ENCODE data around the gene ZNFX1.
"Not testable (repeated sequence)": the region's sequence is repeated elsewhere in the genome, so short reads cannot be mapped to it uniquely, and the experiment has no call there.

The ZNFX1 gene

GRCh38 chr20:49306903-49307620, 29.2 kb upstream of the ZNFX1 start:
- peaks cover 16% of the 10 kb centered on the region for H3K9me3 Mint-ChIP-seq
- peaks cover 41% of the 10 kb centered on the region for H3K4me1 Mint-ChIP-seq (ENCODE audit: low read depth)

GRCh38 chr20:49303065-49303552, 25.3 kb upstream of the ZNFX1 start:
- H3K27me3 Mint-ChIP-seq: no peaks in the 10 kb centered on the region
- H3K9me3 Mint-ChIP-seq: no peaks in the 10 kb centered on the region
- H3K4me3 Mint-ChIP-seq: no peak overlapping the region
- H3K36me3 Mint-ChIP-seq (ENCODE audit: low read depth): no peaks in the 10 kb centered on the region
- H3K27ac Mint-ChIP-seq: no peak overlapping the region
- peaks cover 11% of the 10 kb centered on the region for H3K4me1 Mint-ChIP-seq (ENCODE audit: low read depth)

More at GRCh38 chr20:49306903-49307620, 29.2 kb upstream of the ZNFX1 start:
- no peak overlapping the region for H3K27ac Mint-ChIP-seq
- no peaks in the 10 kb centered on the region for H3K27me3 Mint-ChIP-seq
- no peaks in the 10 kb centered on the region for H3K36me3 Mint-ChIP-seq (ENCODE audit: low read depth)
- H3K4me3 Mint-ChIP-seq: no peak overlapping the region

- no peak overlapping the region for H3K4me3 Mint-ChIP-seq
- H3K27ac Mint-ChIP-seq: no peak overlapping the region
- H3K4me1 Mint-ChIP-seq (ENCODE audit: low read depth): peaks cover 7% of the 10 kb centered on the region
- peaks cover 29% of the 10 kb centered on the region for H3K36me3 Mint-ChIP-seq (ENCODE audit: low read depth)
- H3K27me3 Mint-ChIP-seq: no peaks in the 10 kb centered on the region
- H3K9me3 Mint-ChIP-seq: no peaks in the 10 kb centered on the region
Measured at GRCh38 chr20:49297605-49298530, 20.0 kb upstream of the ZNFX1 start.

GRCh38 chr20:49294002-49294654, 16.3 kb upstream of the ZNFX1 start:
- not testable (repeated sequence) for H3K27me3 Mint-ChIP-seq; H3K27ac Mint-ChIP-seq; H3K4me3 Mint-ChIP-seq; H3K4me1 Mint-ChIP-seq (ENCODE audit: low read depth); H3K9me3 Mint-ChIP-seq
- peaks cover 60% of the 10 kb centered on the region for H3K36me3 Mint-ChIP-seq (ENCODE audit: low read depth)

- Mint-ChIP-seq H3K9me3 (no peaks in the 10 kb centered on the region), H3K27ac (no peak overlapping the region), H3K27me3 (no peaks in the 10 kb centered on the region), H3K4me1 (ENCODE audit: low read depth) (peaks cover 13% of the 10 kb centered on the region), H3K36me3 (ENCODE audit: low read depth) (peaks cover 70% of the 10 kb centered on the region), H3K4me3 (no peak overlapping the region)
Measured at GRCh38 chr20:49293122-49293521, 15.3 kb upstream of the ZNFX1 start.

GRCh38 chr20:49292010-49292409, 14.2 kb upstream of the ZNFX1 start:
- Mint-ChIP-seq H3K4me3 (no peak overlapping the region), H3K36me3 (ENCODE audit: low read depth) (peaks cover 81% of the 10 kb centered on the region), H3K9me3 (no peaks in the 10 kb centered on the region), H3K27ac (no peak overlapping the region), H3K4me1 (ENCODE audit: low read depth) (peaks cover 18% of the 10 kb centered on the region), H3K27me3 (no peaks in the 10 kb centered on the region)

- Mint-ChIP-seq H3K4me1 (ENCODE audit: low read depth) (peaks cover 26% of the 10 kb centered on the region), H3K27me3 (no peaks in the 10 kb centered on the region), H3K36me3 (ENCODE audit: low read depth) (peaks cover 82% of the 10 kb centered on the region), H3K27ac (peak overlapping the region; percentile 81), H3K4me3 (no peak overlapping the region), H3K9me3 (no peaks in the 10 kb centered on the region)
Measured at GRCh38 chr20:49291200-49291599, 13.3 kb upstream of the ZNFX1 start.

GRCh38 chr20:49290608-49291191, 12.8 kb upstream of the ZNFX1 start:
- H3K4me3 Mint-ChIP-seq: no peak overlapping the region
- H3K4me1 Mint-ChIP-seq (ENCODE audit: low read depth): peaks cover 31% of the 10 kb centered on the region
- peak overlapping the region; percentile 81 for H3K27ac Mint-ChIP-seq
- H3K36me3 Mint-ChIP-seq (ENCODE audit: low read depth): peaks cover 84% of the 10 kb centered on the region
- no peaks in the 10 kb centered on the region for H3K9me3 Mint-ChIP-seq
- no peaks in the 10 kb centered on the region for H3K27me3 Mint-ChIP-seq

GRCh38 chr20:49288784-49289696, 11.2 kb upstream of the ZNFX1 start:
- Mint-ChIP-seq H3K27me3 (no peaks in the 10 kb centered on the region), H3K9me3 (no peaks in the 10 kb centered on the region), H3K4me3 (no peak overlapping the region), H3K4me1 (ENCODE audit: low read depth) (peaks cover 46% of the 10 kb centered on the region), H3K36me3 (ENCODE audit: low read depth) (peaks cover 89% of the 10 kb centered on the region), H3K27ac (peak overlapping the region; percentile 81)

GRCh38 chr20:49288250-49288751, 10.4 kb upstream of the ZNFX1 start:
- H3K9me3 Mint-ChIP-seq: no peaks in the 10 kb centered on the region
- peak overlapping the region; percentile 4 for H3K4me3 Mint-ChIP-seq

GRCh38 chr20:49287555-49288249, 9.8 kb upstream of the ZNFX1 start:
- no peaks in the 10 kb centered on the region for H3K27me3 Mint-ChIP-seq
- peaks cover 96% of the 10 kb centered on the region for H3K36me3 Mint-ChIP-seq (ENCODE audit: low read depth)
- peak overlapping the region; percentile 81 for H3K27ac Mint-ChIP-seq
- no peaks in the 10 kb centered on the region for H3K9me3 Mint-ChIP-seq
- peaks cover 59% of the 10 kb centered on the region for H3K4me1 Mint-ChIP-seq (ENCODE audit: low read depth)
- H3K4me3 Mint-ChIP-seq: peak overlapping the region; percentile 98

More at GRCh38 chr20:49288250-49288751, 10.4 kb upstream of the ZNFX1 start:
- Mint-ChIP-seq H3K36me3 (ENCODE audit: low read depth) (peaks cover 93% of the 10 kb centered on the region), H3K27me3 (no peaks in the 10 kb centered on the region), H3K27ac (peak overlapping the region; percentile 81), H3K4me1 (ENCODE audit: low read depth) (peaks cover 53% of the 10 kb centered on the region)

- H3K27ac Mint-ChIP-seq: peak overlapping the region; percentile 81
- H3K4me1 Mint-ChIP-seq (ENCODE audit: low read depth): peaks cover 67% of the 10 kb centered on the region
- peak overlapping the region; percentile 98 for H3K4me3 Mint-ChIP-seq
- peaks cover 98% of the 10 kb centered on the region for H3K36me3 Mint-ChIP-seq (ENCODE audit: low read depth)
- H3K9me3 Mint-ChIP-seq: peaks cover under 1% of the 10 kb centered on the region
- H3K27me3 Mint-ChIP-seq: no peaks in the 10 kb centered on the region
Measured at GRCh38 chr20:49286689-49287551, 9.1 kb upstream of the ZNFX1 start.

All from stimulated activated naive CD8-positive, alpha-beta T cell treated with anti-CD3 and anti-CD28 coated beads, Interleukin-15, Interleukin-2, amounts not matched to agents 100 ng/mL and 50 ng/mL, for 24 hours (primary cell).